LoVo (cell line): Measurements from ENCODE around the gene PRMT5.

Experiments used
- DNase-seq: peaks from one replicate; pipeline ENCODE4 v3.0.0-alpha.2; 2016; ENCODE audit warnings: low spot score

PRMT5 gene

DNA sequence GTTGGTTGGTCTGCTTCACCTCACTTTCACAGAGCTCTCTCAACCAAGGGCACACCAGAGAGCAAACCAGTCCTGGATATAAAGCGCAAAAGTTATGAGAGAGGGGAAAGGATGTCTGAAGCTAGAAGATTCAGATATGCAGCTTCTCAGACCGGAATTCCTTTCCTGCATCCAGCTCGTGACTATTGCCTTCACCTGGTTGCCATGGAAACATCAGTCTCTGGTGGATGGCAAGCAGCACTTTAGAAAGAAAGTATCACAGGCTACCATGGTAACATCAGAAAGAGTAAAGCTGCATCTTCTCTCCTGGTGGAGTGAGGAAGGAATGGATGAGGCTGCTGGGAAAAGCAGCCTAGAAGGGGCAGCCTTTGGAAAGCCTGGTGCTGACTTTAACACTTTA is 32.4 kb downstream of the PRMT5 start:
- DNase-seq = no peak

DNA sequence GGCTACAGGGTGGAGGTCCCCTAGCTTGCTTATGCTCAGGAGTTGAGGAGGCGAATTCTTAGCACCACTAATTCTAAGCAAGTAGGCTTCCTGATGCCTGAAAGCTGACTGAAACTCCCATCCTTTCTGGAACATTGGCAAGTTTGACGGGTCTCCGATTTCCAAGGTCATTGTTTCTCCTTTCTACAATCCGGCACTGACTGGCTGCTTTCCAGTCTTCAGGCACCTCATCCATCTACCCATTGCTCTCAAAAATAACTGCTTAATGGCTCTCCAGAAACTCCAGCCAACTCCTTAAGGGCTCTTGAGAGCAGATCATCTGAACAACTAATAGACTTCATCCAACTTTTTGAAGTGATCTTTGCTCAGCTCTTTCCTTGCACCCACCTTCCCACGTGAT is 32.8 kb downstream of the PRMT5 start:
- no peak for DNase-seq

DNA sequence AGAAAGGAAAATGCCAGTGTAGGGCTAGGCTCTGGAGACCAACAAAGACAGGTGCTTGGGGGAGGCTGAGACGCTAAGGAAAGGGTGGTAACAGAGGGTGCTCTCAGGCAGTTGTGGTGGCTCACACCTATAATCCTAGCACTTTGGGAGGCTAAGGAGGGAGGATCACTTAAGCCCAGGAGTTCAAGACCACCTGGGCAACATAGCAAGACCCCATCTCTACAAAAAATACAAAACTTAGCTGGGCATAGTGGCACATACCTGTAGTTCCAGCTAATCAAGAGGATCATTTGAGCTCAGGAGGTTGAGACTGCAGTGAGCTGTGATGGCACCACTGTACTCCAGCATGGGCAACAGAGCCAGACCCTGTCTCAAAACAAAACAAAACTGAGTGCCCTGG is 33.8 kb downstream of the PRMT5 start:
- DNase-seq = no peak

DNA sequence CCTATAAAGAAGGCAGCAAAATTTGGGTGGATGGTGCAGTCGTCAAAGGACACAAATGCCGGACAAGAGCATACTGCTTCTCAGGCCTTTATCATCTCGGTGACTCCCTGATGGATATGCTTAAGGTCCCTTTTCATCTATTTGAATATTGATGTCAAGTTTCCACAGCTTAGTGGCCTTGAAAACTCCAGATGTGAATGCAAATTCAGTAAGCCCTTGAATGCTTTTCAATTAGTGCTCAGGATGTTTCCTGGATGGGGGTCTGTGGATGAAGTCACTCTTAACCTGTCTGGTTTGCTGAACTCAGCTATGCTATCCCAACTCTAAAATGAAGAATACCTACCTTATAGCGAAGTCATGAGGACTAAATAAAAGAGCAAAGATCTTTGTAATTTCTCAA is 35.5 kb downstream of the PRMT5 start:
- DNase-seq = no peak

DNA sequence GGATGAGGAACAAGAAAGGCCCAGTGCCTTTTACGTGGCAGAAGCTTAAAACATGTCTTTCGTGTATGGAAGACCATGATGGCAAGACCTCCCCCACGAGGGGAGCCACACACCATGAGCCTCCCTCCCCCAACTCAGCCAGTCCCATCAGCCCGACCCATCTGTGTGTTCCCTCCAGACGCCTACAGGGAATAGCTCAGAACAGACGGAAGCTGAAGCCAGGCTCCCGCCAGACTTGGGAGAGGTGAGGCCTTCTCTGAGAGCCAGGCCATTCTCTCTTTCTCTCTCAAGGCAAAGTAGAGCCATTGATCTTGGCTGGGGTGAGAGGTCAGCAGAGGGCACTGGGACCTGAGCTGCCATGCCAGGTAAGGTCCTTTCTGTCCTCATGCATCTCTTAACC is 36.7 kb downstream of the PRMT5 start:
- DNase-seq = no peak

DNA sequence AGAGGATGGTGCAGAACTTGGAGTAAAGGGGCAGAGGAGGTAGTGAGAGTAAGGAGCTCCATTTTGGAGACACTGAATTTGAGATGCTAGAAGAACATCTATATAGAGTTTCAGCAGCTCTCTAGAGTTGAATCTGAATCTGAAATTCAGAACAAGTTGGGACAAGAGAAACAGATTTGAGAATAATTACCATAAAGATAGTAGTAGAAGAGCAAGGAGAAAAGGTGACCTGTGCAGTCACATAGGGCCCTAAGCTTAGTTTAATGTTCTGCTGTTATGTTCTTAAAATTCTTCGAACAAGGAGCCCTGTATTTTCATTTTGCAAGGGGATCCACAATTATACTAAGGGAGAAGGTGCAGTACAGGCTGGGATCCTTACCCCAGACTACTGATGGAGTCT is 38.8 kb downstream of the PRMT5 start:
- DNase-seq = no peak

DNA sequence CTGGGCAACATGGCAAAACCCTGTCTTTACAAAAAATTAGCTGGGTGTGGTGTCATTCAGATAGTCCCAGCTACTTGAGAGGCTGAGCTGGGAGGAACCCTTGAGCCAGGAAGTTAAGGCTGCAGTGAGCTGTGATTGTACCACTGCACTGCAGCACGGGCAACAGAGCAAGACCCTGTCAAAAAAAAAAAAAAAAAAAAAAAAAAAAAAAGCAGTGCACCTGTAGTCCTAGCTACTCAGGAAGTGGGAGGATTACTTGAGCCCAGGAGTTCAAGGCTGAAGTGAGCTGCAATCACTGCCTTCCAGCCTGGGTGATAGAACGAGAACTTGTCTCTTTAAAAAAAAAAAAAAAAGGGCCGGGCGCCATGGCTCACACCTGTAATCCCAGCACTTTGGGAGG is 40.5 kb downstream of the PRMT5 start:
- no peak for DNase-seq

DNA sequence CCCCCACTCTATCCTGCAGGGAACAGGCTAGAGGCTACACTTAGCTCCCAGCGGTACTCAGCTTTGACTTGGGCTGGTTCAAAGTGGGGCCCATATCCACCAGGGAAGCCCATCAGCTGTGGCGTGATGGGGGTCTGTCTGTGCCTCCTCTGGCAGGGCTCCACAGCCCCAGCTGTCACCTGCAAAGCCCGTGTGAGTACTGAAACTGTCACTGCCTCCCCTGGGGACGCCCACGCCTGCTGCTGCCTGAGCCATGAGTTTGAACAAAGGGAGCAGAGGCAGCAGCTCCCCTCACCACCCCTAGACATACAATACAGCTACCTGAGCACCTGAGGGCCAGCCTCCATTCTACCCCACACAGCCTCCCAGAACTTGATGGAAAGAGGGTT is 41.2 kb downstream of the PRMT5 start:
- no peak for DNase-seq

DNA sequence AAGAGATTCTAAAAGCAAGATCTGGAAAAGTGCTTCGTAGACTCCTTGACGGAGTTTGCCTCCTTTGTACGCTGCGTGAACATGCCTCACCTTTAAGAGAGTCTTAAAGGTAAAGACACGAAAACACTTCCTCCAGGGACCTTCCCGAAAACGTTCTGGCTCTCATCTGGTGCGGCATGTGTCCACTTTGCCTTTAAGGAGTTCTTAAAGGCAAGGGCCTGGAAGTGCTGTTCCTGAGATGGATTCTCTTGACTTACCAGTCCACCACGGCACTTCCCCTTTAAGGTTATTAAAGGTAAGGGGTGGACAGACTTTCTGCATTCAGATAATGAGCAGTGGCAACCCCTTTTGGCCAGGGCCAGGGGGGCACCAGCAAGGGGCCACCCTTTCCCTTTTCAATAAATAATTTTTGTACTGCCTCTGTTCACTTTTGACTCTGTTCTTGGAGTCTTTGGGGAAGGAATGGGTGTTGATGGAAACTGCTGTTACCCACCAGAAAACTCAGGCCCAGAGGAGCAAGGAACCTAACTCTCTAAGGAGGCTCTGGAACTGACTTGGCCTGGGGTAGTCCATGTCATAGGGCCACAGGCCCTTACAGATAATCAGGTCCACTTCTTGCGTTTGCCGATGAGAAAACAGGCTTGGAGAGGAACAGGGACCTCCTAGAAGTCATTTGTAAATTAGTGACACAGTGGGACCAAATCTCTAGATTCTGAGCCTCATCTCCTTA is 41.8 kb downstream of the PRMT5 start:
- peak; percentile 94 for DNase-seq

DNA sequence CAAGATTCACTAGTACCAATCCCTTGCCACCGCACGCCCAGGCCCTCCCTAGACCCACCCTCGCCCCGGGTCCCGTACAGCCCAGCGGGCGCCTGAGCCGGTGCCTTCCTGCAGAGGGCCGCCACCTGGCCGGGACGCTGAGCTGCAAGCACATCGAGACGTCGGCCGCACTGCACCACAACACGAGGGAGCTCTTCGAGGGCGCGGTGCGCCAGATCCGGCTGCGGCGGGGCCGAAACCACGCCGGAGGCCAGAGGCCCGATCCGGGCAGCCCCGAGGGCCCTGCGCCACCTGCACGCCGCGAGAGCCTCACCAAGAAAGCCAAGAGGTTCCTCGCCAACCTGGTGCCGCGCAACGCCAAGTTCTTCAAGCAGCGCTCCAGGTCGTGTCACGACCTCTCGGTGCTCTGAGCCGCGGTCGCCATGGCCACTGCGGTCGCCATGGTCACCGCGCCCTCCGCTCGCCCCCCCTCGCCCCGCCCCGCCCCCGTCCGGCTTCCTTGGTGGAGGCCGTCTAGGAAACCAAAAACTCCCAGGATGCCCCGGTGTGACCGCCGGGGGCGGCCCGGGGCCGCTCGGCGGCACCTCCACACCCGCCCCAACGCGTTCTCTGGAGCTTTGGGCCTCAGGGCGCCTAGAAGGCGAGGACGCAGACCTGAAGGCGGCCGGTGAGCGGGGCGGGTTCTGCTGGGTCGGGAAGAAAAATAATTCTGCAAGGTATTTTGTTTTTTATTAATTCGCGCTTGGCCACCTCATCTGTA is 42.5 kb downstream of the PRMT5 start:
- peak; percentile 81 for DNase-seq

DNA sequence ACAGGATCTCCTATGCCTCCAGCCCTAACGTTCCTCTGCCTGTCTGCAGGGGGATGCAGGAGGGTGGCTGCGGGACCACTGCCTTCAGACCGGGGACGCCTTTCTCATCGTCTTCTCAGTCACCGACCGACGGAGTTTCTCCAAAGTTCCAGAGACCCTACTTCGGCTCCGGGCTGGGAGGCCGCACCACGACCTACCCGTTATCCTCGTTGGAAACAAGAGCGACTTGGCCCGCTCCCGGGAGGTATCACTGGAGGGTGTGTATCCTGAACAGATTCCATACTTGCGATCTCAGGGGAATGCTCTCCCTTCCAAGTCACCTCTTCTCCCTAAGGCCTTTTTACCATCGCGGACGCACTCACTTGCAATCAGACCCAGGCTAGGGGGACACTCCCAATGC is 43.2 kb downstream of the PRMT5 start:
- no peak for DNase-seq

DNA sequence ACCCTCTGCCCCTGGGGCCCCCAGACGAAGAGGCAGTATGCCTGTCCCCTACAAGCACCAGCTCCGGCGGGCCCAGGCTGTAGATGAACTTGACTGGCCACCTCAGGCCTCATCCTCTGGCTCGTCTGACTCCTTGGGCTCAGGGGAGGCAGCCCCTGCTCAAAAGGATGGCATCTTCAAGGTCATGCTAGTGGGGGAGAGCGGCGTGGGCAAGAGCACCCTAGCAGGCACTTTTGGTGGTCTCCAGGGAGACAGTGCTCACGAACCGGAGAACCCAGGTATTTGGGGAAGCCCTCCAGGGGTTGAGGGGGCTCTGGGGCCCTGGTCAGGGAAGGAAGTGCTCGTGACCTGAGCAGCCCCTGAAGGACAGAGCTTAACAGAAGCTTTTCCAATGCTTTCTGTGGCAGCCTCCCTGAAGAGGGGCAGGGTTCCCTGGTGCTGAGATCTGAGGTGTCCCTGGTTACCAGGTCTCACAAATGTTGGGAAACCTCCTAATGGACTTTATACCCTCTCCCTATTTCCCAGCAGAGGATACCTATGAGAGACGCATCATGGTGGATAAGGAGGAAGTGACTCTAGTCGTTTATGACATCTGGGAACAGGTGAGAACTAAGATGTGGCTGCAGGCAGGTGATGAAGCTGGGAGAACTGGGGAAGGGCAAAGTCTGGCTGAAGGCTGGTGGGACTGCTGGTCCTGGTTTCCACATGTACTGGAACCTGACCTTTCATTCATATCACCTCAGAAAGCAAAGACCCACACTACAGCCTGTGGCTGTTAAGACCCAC is 44.2 kb downstream of the PRMT5 start:
- no peak for DNase-seq

DNA sequence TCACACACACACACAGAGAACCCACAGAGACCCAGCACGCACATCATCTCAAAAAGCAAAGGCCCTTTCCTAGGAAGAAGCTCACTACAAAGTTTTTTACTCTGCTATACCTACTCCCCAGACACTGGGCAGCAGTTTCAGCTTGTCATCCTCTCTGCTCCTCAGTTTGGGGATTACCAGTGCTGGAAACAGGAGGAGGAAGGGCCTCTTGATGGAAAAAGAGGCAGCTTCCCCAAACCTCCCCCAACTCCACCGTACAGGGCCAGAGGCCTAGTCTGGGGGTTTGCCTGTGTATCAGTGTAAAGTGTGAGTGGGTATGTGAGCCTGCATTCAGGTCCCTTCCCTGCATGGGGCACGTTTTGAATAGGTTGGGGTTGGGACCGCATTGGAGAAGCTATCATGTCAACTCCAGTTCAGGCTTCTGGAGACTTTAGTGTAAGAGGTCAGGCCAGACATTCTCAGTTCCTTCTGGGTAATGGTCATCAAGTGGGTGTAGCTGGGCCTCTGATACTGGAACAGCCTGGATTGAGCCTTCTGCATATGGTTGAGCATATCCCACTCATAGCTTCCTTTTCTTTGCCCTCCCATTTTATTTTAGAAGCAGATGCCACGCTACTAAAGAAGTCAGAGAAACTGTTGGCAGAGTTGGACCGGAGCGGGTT is 45.0 kb downstream of the PRMT5 start:
- DNase-seq = no peak

DNA sequence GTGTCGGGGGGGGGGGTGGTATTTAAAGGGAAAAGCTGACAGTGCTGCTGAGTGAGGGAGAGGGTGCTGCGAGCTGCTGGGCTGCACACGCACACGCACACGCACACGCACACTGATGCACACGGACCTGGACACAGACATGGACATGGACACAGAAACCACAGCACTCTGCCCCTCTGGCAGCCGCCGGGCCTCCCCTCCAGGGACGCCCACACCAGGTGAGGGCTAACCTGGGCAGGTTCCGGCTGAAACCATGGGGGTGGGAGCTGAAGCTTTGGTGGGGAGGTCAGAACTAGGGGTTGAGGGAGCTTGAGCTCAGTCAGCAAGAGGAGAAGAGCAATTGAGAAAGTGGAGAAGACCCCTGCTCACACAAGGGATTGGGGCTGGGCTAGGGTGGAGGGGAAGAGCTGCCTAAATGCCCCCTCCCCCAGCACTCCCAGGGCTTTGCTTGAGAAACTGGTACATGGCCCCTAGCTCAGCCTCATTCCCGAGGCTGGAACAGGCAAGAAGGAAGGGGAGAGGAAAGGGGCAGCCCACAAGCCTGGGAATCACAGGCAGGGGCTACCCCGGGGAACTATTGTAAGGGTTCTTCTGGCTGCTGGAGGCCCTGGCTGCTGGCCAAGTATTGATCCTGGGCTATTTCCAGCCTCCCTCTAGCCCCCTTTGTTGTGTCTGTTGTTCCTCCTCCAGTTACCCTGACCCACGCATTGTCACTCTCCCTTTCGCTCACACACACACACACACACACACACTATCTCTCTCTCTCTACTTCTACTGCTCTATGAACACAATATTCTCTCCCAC is 45.8 kb downstream of the PRMT5 start, which contains the start of gene REM2:
TSS of gene REM2 (plus strand) at position 50 of the 804 bp plus-strand sequence. CDS start at position 116, 66 bp downstream.
- no peak for DNase-seq

DNA sequence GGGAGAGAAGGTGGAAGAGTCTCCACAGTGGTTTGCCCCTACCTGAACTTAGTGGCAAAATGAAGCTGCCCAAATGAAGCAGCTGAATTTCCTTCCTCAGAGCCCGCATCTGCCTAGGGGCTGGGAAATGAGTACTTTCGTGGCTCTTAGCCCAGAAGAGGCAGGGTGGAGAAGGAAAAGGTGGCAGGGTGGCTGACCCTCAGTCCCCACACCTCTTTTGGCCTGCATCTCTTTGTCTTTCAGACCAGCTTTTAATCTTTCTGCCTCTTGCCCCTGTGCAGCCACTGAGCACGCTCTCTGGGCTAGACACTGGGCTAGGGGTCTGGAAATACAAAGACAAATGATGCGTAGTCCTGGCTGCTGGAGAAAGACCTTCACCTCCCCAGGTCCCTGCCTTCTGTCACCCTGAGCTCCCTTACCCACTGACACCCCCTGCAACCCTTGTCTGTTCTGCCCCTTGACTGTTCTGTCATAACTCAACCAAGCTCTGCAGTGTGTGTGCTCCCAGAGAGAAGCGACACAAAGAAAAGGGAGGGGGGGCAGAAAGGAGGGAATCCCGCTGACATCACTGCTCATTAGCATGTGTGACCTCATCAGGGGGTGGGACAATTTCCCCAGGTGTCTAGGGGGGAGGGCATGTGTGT is 46.5 kb downstream of the PRMT5 start:
- no peak for DNase-seq

DNA sequence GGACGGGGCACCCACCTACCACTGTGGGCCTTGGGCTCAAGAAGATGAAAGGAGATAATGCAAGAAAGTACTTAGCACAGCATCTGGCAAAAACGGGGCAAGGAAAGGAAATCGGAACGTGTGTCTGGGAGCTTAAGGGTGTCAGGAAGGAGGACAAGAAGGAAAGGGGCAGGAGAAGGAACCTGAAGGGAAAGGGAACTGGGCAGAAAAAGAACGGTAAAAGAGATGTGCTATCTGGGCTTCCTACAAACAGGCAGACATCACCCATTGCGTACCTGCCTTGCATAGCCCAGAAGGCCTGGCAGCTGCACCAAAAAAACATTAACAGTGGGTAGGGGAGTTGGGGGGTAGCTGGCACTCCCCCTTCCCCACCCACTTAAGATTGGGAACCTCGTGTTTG is 47.1 kb downstream of the PRMT5 start:
- no peak for DNase-seq

DNA sequence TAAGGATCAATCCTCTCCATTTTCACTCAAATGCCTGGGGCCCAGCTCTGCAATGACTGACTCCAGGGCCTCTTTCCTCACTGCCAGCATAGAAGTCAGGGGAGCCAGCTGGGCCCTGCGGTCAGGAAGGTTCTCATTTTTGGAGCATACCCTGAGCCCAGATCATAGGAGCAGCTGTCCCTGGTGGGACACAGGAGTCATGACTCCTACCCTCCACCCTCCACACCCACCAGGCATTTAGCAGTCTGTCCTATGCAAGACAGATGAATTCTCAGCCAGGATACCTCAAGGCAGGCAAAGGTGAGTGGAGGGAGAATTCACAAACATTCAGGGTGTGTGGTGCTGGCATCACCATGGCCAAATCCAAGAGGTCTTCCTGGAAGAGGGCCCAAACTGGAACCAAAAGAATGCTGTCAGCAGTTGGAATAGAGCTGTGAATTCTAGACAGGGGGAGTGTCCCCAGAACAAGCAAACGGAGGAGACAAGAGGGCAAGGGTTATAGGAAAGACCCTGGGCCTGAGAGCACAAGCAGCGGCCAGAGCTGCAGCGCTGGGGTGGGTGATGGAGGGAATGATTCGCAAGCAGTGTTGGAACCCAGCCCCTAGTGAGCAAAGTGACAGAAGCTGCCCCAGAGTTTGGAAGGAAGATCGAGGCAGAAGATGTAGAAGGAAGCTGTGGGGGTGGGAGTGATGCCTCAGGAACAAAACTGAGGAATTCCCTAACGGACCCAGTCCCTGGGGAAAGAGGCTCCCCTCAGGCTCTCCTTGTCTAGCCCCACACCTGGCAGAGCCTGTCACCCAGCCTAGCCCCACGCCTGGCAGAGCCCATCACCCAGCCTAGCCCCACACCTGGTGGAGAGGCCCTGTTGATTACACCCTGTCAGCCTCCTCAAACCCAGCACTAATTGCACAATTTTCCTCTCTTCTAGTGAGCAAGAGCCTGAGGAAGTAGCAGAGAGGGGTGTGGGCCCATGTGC is 50.6 kb downstream of the PRMT5 start:
- no peak for DNase-seq

DNA sequence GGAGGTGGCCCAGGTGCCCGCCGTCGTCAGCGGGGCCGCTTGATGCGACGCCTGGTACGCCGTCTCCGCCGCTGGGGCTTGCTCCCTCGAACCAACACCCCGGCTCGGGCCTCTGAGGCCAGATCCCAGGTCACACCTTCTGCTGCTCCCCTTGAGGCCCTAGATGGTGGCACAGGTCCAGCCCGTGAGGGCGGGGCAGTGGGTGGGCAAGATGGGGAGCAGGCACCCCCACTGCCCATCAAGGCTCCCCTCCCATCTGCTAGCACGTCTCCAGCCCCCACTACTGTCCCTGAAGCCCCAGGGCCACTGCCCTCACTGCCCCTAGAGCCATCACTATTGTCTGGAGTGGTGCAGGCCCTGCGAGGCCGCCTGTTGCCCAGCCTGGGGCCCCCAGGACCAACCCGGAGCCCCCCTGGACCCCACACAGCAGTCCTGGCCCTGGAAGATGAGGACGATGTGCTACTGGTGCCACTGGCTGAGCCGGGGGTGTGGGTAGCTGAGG is 52.1 kb downstream of the PRMT5 start:
- no peak for DNase-seq

DNA sequence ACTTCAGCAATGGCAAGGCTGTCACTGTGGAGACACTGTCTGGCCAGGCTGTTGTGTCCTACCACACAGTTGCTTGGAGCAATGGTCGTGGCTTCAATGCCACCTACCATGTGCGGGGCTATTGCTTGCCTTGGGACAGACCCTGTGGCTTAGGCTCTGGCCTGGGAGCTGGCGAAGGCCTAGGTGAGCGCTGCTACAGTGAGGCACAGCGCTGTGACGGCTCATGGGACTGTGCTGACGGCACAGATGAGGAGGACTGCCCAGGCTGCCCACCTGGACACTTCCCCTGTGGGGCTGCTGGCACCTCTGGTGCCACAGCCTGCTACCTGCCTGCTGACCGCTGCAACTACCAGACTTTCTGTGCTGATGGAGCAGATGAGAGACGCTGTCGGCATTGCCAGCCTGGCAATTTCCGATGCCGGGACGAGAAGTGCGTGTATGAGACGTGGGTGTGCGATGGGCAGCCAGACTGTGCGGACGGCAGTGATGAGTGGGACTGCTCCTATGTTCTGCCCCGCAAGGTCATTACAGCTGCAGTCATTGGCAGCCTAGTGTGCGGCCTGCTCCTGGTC is 53.3 kb downstream of the PRMT5 start:
- no peak for DNase-seq
